NCI-H187 (cell line): ENCODE results near the gene TTLL4.

ENCODE experiments used
- DNase-seq, 2 experiments: peaks; one replicate each; lab custom pipeline; 2025; lab: John Stamatoyannopoulos, UW

The TTLL4 gene

GRCh38 chr2:218710687-218711549 is at the start of gene TTLL4:
TSS of gene TTLL4 (plus strand) at chr2:218710835. CDS start at chr2:218737677, 26,842 bp downstream.
- DNase-seq: peak; percentile 33 to 80

- DNase-seq: no peak
These were observed 48.3 kb upstream of the TTLL4 start for GRCh38 chr2:218662377-218662776.

GRCh38 chr2:218662827-218663226 is 47.8 kb upstream of the TTLL4 start:
- no peak for DNase-seq

- no peak for DNase-seq
These were observed 46.7 kb upstream of the TTLL4 start for GRCh38 chr2:218663901-218664300.

DNA sequence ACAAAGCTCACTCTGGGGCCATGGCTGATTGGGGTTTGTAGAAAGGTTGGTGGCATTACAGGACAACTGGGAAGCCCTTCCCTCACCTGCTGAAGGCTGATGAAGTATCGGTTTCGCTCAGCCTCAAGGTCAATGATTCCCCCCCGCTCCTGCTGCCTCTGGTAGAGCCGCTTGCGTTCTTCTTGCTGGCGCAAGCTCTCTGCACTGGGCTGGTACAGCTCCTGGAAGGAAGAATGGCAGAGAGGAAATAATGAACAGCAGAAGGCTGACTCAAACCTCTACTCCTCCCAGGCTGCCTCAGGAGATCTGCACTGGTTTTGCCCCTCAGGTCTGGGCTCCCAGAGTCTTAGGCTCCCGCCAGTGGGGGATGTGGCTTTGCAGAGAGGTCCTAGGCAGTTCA is 46.0 kb upstream of the TTLL4 start:
- no peak for DNase-seq

- DNase-seq: no peak
These were observed 39.5 kb upstream of the TTLL4 start for GRCh38 chr2:218671097-218671653.

GRCh38 chr2:218671654-218672566 is 38.7 kb upstream of the TTLL4 start, which contains the start of the genes RNF25 and STK36:
TSS of gene RNF25 (minus strand) at chr2:218672002. CDS start at chr2:218671970, 32 bp downstream.
TSS of gene STK36 (plus strand) at chr2:218672086. CDS start at chr2:218672830, 744 bp downstream.
- peak; percentile 15 for DNase-seq

- no peak for DNase-seq
These were observed 31.5 kb upstream of the TTLL4 start for GRCh38 chr2:218679119-218679518.

DNA sequence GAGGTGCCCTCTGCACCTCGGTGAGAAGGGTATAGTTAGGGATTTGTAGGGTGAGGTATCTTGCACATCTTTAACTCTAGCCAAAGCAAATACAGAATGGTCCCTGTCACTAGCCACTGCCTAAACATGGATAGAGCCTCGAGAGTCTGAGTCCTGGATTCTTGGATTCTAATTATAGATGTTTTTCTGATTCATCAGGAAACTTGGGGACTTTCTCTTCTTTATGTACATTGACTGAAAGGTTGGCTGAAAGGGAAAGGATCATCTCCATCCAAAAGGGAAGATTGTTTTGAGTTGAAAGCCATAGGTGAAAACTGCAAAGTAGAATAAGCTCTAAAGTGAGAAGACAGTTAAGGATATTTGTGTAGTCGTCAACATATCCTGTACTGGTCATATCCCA is 30.6 kb upstream of the TTLL4 start:
- DNase-seq: no peak

GRCh38 chr2:218687400-218688060 is 23.1 kb upstream of the TTLL4 start:
- DNase-seq: peak in 1 of 2 experiments; percentile 1

DNA sequence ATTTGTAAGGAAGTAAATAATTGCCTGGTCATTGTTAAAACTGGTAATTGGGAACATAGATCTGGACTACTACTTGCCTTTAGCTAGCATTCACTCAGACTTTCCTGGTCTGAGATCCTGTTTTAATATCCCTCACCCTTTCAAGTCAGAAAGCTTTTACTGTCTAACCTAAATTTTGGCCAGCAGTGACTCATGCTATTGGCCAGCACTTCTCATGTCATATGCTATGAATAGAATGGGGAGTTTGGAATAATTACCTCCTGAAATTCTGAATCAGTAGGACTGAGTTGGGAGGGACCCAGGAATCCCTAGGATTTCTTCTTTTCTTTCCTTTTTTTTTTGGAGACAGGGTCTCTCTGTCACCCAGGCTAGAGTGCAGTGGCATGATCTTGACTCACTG is 19.4 kb upstream of the TTLL4 start:
- no peak for DNase-seq

DNA sequence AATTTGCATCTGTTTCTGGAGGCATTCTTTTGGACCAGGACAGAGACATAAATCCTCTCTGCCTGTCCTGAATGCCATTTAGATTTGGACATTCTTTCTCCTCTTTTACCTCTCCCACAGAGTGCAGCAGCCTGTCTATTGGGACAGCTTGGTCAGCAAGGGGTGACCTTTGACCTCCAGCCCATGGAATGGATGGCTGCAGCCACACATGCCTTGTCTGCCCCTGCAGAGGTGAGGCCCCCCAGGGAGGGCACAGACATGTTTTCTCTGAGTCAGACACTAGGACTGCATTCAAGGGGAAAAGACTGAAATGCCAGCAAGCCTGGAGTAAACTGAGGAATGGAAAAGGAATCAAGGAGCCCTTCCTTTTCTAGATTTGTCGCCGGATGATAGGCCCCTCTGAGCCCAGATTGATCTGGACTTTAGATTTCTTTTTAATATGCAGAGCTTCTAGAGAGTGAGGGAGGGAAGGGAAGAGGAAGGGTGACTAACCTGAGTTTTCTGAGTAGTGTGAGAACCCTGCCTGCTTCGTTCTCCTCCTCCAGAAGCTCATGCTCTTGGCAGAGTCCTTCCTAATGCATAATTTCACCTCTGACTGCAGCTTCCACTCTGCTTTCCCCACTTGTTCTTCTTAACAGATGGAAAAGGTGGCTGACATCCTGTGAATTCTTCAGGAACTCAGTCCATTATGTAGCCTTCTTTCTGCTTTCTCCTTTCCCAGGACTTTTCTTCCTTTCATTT is 16.1 kb upstream of the TTLL4 start:
- no peak for DNase-seq

DNA sequence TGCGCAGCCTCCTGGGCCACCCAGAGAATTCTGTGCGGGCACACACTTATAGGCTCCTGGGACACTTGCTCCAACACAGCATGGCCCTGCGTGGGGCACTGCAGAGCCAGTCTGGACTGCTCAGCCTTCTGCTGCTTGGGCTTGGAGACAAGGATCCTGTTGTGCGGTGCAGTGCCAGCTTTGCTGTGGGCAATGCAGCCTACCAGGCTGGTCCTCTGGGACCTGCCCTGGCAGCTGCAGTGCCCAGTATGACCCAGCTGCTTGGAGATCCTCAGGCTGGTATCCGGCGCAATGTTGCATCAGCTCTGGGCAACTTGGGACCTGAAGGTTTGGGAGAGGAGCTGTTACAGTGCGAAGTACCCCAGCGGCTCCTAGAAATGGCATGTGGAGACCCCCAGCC is 11.8 kb upstream of the TTLL4 start:
- no peak for DNase-seq

GRCh38 chr2:218701806-218702205 is 8.8 kb upstream of the TTLL4 start:
- no peak for DNase-seq

DNA sequence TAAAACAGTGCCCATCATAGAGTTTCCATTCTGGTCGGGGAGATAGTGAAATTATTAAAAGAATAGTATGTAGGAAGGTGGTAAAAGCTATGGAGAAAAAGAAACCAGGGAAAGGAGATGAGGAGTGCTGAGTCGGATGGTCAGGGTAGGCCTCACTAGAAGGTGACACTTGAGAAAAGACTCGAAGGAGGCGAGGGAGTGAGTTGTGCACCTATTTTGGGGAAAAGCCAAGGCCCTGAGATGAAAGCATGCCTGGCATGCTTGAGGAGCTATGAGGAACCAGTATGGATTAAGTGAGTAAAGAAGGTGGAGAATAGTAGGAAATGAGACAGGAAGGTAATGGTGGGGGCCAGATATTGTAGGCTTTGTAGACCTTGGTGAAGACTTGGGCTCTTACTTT is 7.3 kb upstream of the TTLL4 start:
- no peak for DNase-seq

- DNase-seq: no peak
These were observed 2.5 kb upstream of the TTLL4 start for GRCh38 chr2:218708086-218708485.

GRCh38 chr2:218709908-218710307 is 727 bp upstream of the TTLL4 start:
- no peak for DNase-seq

GRCh38 chr2:218710334-218710686 is 325 bp upstream of the TTLL4 start:
- no peak for DNase-seq

GRCh38 chr2:218711550-218711929 is 905 bp downstream of the TTLL4 start:
- no peak for DNase-seq

- no peak for DNase-seq
These were observed 3.3 kb downstream of the TTLL4 start for GRCh38 chr2:218713922-218714321.

- DNase-seq: no peak
These were observed 5.4 kb downstream of the TTLL4 start for GRCh38 chr2:218716070-218716469.
